PC-9 (cell line): ENCODE measurements around the gene PGAM5.

Experiments
- CTCF ChIP-seq: fragments of 200-600 bp; sonication (generic); conservative IDR thresholded peaks from 2 replicates; pipeline ENCODE4 v1.6.1; 2017; ENCODE audit warnings: mixed run types, antibody characterized with exemption, mild to moderate bottlenecking, moderate library complexity
- EZH2 ChIP-seq: fragments of 200-600 bp; sonication (generic); IDR thresholded peaks from 2 replicates; pipeline ENCODE4 v1.8.0; 2017; ENCODE audit warnings: antibody characterized with exemption, low read depth

GRCh38 chr12:132690112-132690511 is 20.5 kb upstream of the PGAM5 start:
- no peak for TF ChIP-seq CTCF
- TF ChIP-seq EZH2 = no peak
